Liver (tissue), 9 donors: Measurements from ENCODE around the gene BCKDHA. TPM values are rescaled to one million over a fixed set of nuclear protein-coding genes. Genes with fewer than 3 reads are reported as not detected.

Experiments
- DNase-seq: peaks from one replicate; pipeline ENCODE4 v3.0.0-alpha.2; 2017; ENCODE audit warnings: low spot score
- H3K27ac ChIP-seq, 2 donors: one replicate each; pipeline ENCODE4 v1.7.0; 2013; ENCODE audit warnings: inconsistent platforms in 2 of 2, low read length in 2 of 2, control low read depth in 1 of 2, low read depth in 1 of 2, mild to moderate bottlenecking in 1 of 2
- H3K27me3 ChIP-seq, 4 donors: one replicate each; pipeline versions ENCODE4 v1.6.1 to v1.7.0; 2013; ENCODE audit warnings: low read length in 3 of 4, inconsistent platforms in 1 of 4, mild to moderate bottlenecking in 1 of 4, moderate library complexity in 1 of 4; ENCODE audit not compliant: control insufficient read depth in 4 of 4, insufficient read depth in 4 of 4
- H3K36me3 ChIP-seq, 4 donors: one replicate each; pipeline versions ENCODE4 v1.6.1 to v1.7.0; 2013; ENCODE audit warnings: low read length in 3 of 4, mild to moderate bottlenecking in 3 of 4, low read depth in 1 of 4, moderate library complexity in 1 of 4; ENCODE audit not compliant: control insufficient read depth in 4 of 4, insufficient read depth in 3 of 4
- H3K4me1 ChIP-seq, 4 donors: one replicate each; pipeline versions ENCODE4 v1.6.1 to v1.7.0; 2013; ENCODE audit warnings: low read length in 3 of 4, mild to moderate bottlenecking in 3 of 4, moderate library complexity in 1 of 4; ENCODE audit not compliant: control insufficient read depth in 4 of 4, insufficient read depth in 4 of 4
- H3K4me3 ChIP-seq, 3 donors: one replicate each; pipeline versions ENCODE4 v1.6.1 to v1.7.0; 2013; ENCODE audit warnings: low read length in 3 of 3, control low read depth in 1 of 3, low read depth in 1 of 3, mild to moderate bottlenecking in 1 of 3
- H3K9ac ChIP-seq, 2 donors: one replicate each; pipeline ENCODE4 v1.7.0; 2013; ENCODE audit warnings: low read length in 2 of 2, mild to moderate bottlenecking in 2 of 2, moderate library complexity in 2 of 2, control low read depth in 1 of 2, low read depth in 1 of 2
- H3K9me3 ChIP-seq, 4 donors: one replicate each; pipeline versions ENCODE4 v1.6.1 to v1.7.0; 2013; ENCODE audit warnings: low read length in 3 of 4; ENCODE audit not compliant: control insufficient read depth in 4 of 4
- ATF3 ChIP-seq: IDR thresholded peaks from 2 replicates; pipeline ENCODE4 v1.6.1; 2016; ENCODE audit warnings: antibody characterized with exemption
- CTCF ChIP-seq: fragments of 150-350 bp; IDR thresholded peaks from 2 replicates; pipeline ENCODE4 v1.5.1; 2017; ENCODE audit warnings: improper control_type of control experiment, low read depth, low read length; ENCODE audit not compliant: missing input control
- EGR1 ChIP-seq, 2 donors: IDR thresholded peaks; 2 replicates each; pipeline ENCODE4 v1.6.1; 2016 to 2018; ENCODE audit warnings: antibody characterized with exemption in 2 of 2, low read depth in 2 of 2
- FOXA2 ChIP-seq: IDR thresholded peaks from 2 replicates; pipeline ENCODE4 v1.6.1; 2016; ENCODE audit warnings: antibody characterized with exemption
- GABPA ChIP-seq, 2 donors: IDR thresholded peaks in 1 of 2; conservative IDR thresholded peaks in 1 of 2; 2 replicates each; pipeline ENCODE4 v1.6.1; 2016; ENCODE audit warnings: antibody characterized with exemption in 2 of 2, mild to moderate bottlenecking in 1 of 2, moderate library complexity in 1 of 2
- HNF4A ChIP-seq, 2 donors: conservative IDR thresholded peaks; 2 replicates each; pipeline ENCODE4 v1.6.1; 2016; ENCODE audit warnings: antibody characterized with exemption in 2 of 2, mild to moderate bottlenecking in 2 of 2
- JUND ChIP-seq, 2 donors: IDR thresholded peaks; 2 replicates each; pipeline ENCODE4 v1.6.1; 2016; ENCODE audit warnings: antibody characterized with exemption in 2 of 2
- MAX ChIP-seq: IDR thresholded peaks from 2 replicates; pipeline ENCODE4 v1.6.1; 2016; ENCODE audit warnings: antibody characterized with exemption
- NR2F2 ChIP-seq: IDR thresholded peaks from 2 replicates; pipeline ENCODE4 v1.6.1; 2016; ENCODE audit warnings: antibody characterized with exemption
- RAD21 ChIP-seq, 2 donors: IDR thresholded peaks; 2 replicates each; pipeline ENCODE4 v1.6.1; 2016; ENCODE audit warnings: antibody characterized with exemption in 2 of 2, mild to moderate bottlenecking in 2 of 2
- REST ChIP-seq: IDR thresholded peaks from 2 replicates; pipeline ENCODE4 v1.6.1; 2016; ENCODE audit warnings: antibody characterized with exemption, mild to moderate bottlenecking
- RXRA ChIP-seq, 2 donors: IDR thresholded peaks; 2 replicates each; pipeline ENCODE4 v1.6.1; 2017 to 2018; ENCODE audit warnings: antibody characterized with exemption in 2 of 2, mild to moderate bottlenecking in 1 of 2
- SP1 ChIP-seq: IDR thresholded peaks from 2 replicates; pipeline ENCODE4 v1.6.1; 2018; ENCODE audit warnings: antibody characterized with exemption, mild to moderate bottlenecking
- YY1 ChIP-seq: IDR thresholded peaks from 2 replicates; pipeline ENCODE4 v1.6.1; 2016; ENCODE audit warnings: antibody characterized with exemption, mild to moderate bottlenecking
- ZBTB33 ChIP-seq: IDR thresholded peaks from 2 replicates; pipeline ENCODE4 v1.6.1; 2016; ENCODE audit warnings: antibody characterized with exemption
- WGBS: extraction: QIAGEN DNeasy Blood & Tissue Kit; methylation state at CpG from one replicate; pipeline ENCODE4 v1.1.7; 2013; 5-methylcytosine and 5-hydroxymethylcytosine counted together
- polyA plus RNA-seq, 2 donors: library from polyadenylated mRNA; stranded (reverse) in 1 of 2; unstranded in 1 of 2; fragments of 200-250 nt in 1 of 2; fragments of >200 nt in 1 of 2; fragmentation: Nextera tagmentation in 1 of 2; extraction: Ambion mirVana in 1 of 2; gene quantifications; one replicate each; pipeline versions ENCODE4 v1.2.1 to v1.2.3, GENCODE V29; 2013 to 2015
- total RNA-seq, 2 donors: library from RNA; depleted of rRNA; stranded (reverse); fragments of >200 nt; gene quantifications; one replicate each; pipeline ENCODE4 v1.2.3, GENCODE V29; 2014
- donor health status: healthy.
- donor health status: healthy.
- donor health status: healthy.
- donor health status: healthy.
- donor health status: healthy.

BCKDHA gene
- total and polyA plus RNA-seq, 4 donors = 38.5 to 91.4 (median 63.7) TPM

- Histone ChIP-seq H3K4me1 (peaks cover 0 to 20% (median 15%) of the 10 kb centered on the region in 4 donors), H3K27me3 (no peaks in the 10 kb centered on the region), H3K4me3 (no peak overlapping the region), H3K36me3 (peaks cover 0 to 20% (median 3%) of the 10 kb centered on the region in 4 donors), H3K27ac (peak overlapping the region; percentile 3 to 70), H3K9me3 (no peaks in the 10 kb centered on the region), H3K9ac (no peak overlapping the region)
- TF ChIP-seq HNF4A (conservative IDR thresholded peaks at IDR 0.05) = peak; percentile 29 to 55
- TF ChIP-seq GABPA (IDR thresholded peaks at IDR 0.05 in 1 of 2, conservative IDR thresholded peaks at IDR 0.05 in 1 of 2) = no peak
- TF ChIP-seq NR2F2 = no peak
- TF ChIP-seq ATF3 = no peak
- peak; percentile 70 to 76 for TF ChIP-seq RAD21 (IDR thresholded peaks at IDR 0.05)
- no peak for TF ChIP-seq EGR1 (IDR thresholded peaks at IDR 0.05; ENCODE audit: low read depth in 2 of 2)
- TF ChIP-seq MAX = no peak
- TF ChIP-seq CTCF = peak; percentile 33
- peak; percentile 82 to 83 for TF ChIP-seq RXRA (IDR thresholded peaks at IDR 0.05)
- no peak for TF ChIP-seq ZBTB33
- peak; percentile 95 for TF ChIP-seq YY1
- TF ChIP-seq SP1 = peak; percentile 78
- no peak for TF ChIP-seq REST
- no peak for TF ChIP-seq JUND (IDR thresholded peaks at IDR 0.05)
- TF ChIP-seq FOXA2 = peak; percentile 17
- 57% methylated on average over 23 of the region's 23 CpGs for WGBS
- peak; percentile 53 for DNase-seq
Measured at GRCh38 chr19:41431426-41432386, 34.1 kb downstream of the BCKDHA start.
